NB4 (cell line): ENCODE results near the gene PHF2.

Experiments
- DNase-seq: peaks from one replicate; pipeline ENCODE4 v3.0.0; 2010; ENCODE audit warnings: low read depth
- H3K4me3 ChIP-seq: one replicate; pipeline ENCODE4 v1.5.1; 2011; ENCODE audit warnings: mild to moderate bottlenecking, low read depth, low read length, moderate library complexity
- MAX ChIP-seq: IDR thresholded peaks from 2 replicates; pipeline ENCODE4 v1.6.1; 2011; ENCODE audit warnings: low read depth, low read length
- MYC ChIP-seq: IDR thresholded peaks from 2 replicates; pipeline ENCODE4 v1.6.1; 2011; ENCODE audit warnings: low read depth, low read length
- POLR2A ChIP-seq: IDR thresholded peaks from 2 replicates; pipeline ENCODE4 v1.6.1; 2011; ENCODE audit warnings: mild to moderate bottlenecking; ENCODE audit not compliant: insufficient read length; ENCODE audit errors: extremely low read depth
- TF ChIP-seq, protein P1 (sequence below): IDR thresholded peaks from one replicate; pipeline ENCODE4 v1.5.1; 2012; ENCODE audit warnings: low read depth, low read length

PHF2 gene

DNA sequence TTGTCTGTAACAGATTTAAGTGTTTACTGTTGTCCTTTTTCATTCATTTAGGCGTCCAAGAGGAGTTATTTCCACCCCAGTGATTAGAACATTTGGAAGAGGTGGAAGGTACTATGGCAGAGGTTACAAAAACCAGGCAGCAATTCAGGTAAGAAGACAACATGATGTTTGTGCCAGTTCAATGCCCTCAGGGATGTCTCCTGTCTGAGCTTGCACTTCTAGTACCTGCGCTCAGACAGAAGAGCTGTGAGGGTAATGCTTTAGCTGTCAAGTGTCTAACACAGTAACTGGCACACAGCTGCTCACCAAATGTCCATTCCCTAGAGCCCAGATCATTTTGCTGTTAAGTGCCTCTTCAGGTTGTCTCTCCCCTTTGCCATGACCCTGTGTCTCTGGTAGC, 14.2 kb upstream of the PHF2 start:
- DNase-seq: no peak

DNA sequence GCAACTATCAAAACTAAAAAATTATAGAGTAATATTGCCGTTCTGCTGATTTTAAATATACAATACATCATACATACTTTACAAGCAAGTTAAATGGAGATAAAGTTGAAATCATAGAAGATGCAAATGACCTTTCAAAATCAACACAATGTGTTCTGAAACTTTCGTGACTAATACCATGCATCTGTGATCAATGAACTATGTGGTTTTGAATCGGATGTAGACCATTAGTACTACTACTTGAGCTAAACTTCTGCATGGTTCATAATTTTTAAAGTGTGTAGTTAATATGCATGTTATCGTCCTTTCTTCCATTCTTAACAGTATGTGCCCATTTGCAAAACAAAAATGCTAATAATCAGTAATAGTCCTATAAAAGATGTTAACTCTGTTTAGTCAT, 11.3 kb upstream of the PHF2 start:
- TF ChIP-seq POLR2A (no peak), MAX (no peak), MYC (no peak)
- TF ChIP-seq, protein P1, sequence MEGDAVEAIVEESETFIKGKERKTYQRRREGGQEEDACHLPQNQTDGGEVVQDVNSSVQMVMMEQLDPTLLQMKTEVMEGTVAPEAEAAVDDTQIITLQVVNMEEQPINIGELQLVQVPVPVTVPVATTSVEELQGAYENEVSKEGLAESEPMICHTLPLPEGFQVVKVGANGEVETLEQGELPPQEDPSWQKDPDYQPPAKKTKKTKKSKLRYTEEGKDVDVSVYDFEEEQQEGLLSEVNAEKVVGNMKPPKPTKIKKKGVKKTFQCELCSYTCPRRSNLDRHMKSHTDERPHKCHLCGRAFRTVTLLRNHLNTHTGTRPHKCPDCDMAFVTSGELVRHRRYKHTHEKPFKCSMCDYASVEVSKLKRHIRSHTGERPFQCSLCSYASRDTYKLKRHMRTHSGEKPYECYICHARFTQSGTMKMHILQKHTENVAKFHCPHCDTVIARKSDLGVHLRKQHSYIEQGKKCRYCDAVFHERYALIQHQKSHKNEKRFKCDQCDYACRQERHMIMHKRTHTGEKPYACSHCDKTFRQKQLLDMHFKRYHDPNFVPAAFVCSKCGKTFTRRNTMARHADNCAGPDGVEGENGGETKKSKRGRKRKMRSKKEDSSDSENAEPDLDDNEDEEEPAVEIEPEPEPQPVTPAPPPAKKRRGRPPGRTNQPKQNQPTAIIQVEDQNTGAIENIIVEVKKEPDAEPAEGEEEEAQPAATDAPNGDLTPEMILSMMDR: no peak
- DNase-seq: no peak
- no peak overlapping the region for H3K4me3 ChIP-seq

More for the DNA sequence above, 14.2 kb upstream of the PHF2 start:
- no peak for TF ChIP-seq MYC
- TF ChIP-seq POLR2A: no peak
- TF ChIP-seq, protein P1: no peak
- TF ChIP-seq MAX: no peak
- no peak overlapping the region for H3K4me3 ChIP-seq

DNA sequence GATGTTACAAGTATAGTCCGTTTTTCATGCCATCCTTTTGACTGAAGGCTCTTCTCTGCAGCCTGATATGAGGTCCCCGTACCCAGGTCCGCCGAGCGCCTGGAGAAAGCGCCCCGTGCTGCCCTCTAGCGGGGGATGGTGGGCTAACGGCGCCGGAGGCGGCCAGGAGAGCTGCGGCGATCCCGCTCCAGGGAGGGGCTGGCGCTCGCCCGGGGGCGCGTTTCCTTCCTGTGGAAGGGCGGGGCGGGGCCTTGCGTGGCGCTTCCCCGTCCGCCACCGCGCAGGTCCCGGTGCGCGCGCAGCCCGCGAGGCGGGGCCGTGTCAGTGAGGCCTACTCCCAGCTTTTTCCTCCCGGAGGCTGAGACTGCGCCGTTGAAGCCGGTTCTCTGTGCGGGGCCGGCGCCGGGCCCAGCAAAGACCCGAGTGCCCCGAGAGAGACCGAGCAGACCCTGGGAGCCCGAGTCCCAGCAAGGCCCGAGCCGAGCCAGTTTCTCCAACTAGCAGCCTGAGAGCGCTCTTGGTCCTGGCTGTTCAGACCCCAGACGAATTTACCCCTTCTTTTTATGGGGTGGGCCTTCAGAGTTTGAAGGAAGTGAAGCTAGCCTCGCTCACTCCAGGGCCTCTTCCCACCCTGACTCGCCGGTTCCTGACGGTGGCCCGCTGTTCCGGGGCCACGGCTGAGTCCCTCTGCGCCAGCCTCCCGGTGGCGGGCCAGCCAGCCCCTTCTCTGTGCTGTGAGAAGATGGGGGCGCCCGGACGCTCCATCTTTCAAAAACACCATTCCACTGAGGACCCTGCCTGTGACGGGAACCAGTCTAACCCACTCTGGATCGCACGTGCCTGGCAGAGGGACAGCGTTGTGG, 9.7 kb upstream of the PHF2 start:
- DNase-seq: peak; percentile 96
- TF ChIP-seq, protein P1: peak; percentile 70
- TF ChIP-seq MYC: no peak
- TF ChIP-seq POLR2A: peak; percentile 78
- no peak for TF ChIP-seq MAX

DNA sequence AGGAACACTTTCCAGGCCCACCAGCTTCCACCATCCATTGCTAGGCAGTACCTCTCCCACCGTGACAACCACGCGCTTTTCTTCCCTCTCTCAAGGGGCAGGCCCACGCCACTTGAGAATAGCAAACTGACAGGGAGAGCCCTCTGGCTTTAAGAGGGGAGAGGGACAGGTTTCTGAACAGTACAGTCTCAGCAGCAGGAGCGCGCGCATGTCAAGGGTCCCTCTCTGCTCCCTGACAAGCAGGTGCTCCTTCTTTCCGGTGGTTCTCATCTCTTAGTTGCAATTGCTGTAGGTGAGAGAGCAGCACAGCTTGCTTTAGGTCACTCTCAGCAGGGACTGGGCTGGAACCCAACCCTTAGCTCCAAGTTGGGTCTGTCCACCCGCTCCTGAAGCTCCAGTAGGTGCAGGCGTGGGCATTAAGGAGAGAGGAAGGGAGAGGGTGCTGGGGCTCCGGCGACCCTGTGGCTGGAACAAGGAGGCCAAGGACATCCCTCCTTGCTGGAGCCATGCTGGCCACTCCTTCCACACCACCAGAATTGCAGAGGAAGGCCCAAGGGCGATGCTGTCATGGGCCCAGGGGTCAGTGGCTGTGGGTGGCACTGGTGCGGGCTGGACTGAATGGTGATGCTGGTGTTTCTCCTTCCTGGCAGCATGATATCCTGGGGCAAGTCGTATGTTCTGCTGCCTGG, 9.0 kb upstream of the PHF2 start:
- peak overlapping the region; percentile 62 for H3K4me3 ChIP-seq
- DNase-seq: peak; percentile 24
- TF ChIP-seq MYC (no peak), POLR2A (no peak), MAX (no peak)
- TF ChIP-seq, protein P1: no peak

More for the DNA sequence above, 9.7 kb upstream of the PHF2 start:
- H3K4me3 ChIP-seq: peak overlapping the region; percentile 62

DNA sequence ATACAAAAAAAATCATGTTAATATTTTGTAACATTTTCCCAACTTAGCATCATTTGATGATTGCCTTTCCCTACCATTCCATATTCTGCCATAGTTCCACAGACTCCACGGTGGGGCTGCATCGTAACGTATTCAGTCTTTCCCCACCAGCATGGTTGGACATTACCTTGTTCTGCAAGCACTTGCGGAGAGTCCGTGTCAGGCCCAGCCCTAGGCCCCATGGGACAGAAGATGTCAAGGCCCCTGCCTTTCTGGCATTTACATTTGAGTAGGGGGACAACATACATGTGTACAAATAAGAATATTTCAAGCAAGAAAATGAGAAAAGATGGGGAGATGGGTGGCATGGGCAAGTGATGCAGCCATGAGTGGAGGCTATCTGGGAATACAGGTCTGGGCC, 8.2 kb upstream of the PHF2 start:
- DNase-seq: no peak
- no peak for TF ChIP-seq POLR2A
- TF ChIP-seq, protein P1: no peak
- TF ChIP-seq MYC: no peak
- TF ChIP-seq MAX: no peak
- H3K4me3 ChIP-seq: no peak overlapping the region
